T-helper 2 cell treated with Interferon-gamma antibody and Interleukin-4, amounts not matched to agents 5 μg/mL and 100 μg/mL, for 36 hours (primary cell): ENCODE results near the gene COL18A1.

Experiments used
- DNase-seq: peaks from one replicate; pipeline ENCODE4 v3.0.0; 2021; ENCODE audit warnings: low spot score
- H3K27ac Mint-ChIP-seq: one replicate; pipeline ENCODE4 v1.8.0; 2021; ENCODE audit warnings: mild to moderate bottlenecking, mixed read lengths
- H3K27me3 Mint-ChIP-seq: one replicate; pipeline ENCODE4 v1.8.0; 2021; ENCODE audit warnings: low read depth, mixed read lengths
- H3K36me3 Mint-ChIP-seq: one replicate; pipeline ENCODE4 v1.8.0; 2021; ENCODE audit warnings: low read depth, mixed read lengths
- H3K4me1 Mint-ChIP-seq: one replicate; pipeline ENCODE4 v1.8.0; 2021; ENCODE audit warnings: low read depth, mixed read lengths
- H3K4me3 Mint-ChIP-seq: one replicate; pipeline ENCODE4 v1.8.0; 2022; ENCODE audit warnings: mild to moderate bottlenecking, moderate library complexity, mixed read lengths
- H3K9me3 Mint-ChIP-seq: one replicate; pipeline ENCODE4 v1.8.0; 2021; ENCODE audit warnings: mixed read lengths

The COL18A1 gene

DNA sequence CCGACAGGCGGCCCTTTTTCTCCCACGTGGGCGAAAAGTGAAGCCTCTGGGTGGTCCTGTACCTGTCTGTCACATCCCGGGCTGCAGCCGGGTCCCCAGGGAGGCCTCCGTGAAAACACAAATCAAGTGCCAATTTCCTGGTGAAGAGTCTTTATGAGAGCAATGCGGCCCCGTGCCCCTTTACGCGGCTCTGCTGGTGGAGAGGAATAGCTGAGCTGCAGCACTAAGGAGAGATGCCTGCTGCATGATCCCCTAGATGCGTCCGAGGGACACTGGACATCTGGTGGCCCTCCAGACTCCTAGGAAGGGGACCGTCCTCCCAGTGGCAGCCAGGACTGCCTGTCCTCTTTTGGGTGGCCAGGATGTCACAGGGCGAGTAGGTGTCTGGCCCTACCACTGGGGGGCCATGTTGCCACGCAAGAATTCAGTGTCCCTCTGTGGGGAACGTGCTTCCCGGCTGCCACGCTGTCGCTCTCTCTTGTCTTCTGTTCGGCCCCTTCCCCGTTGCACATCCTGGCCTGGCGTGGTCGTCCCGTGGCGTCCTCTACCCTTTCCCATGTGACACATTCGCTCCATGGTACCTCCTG, 38.7 kb downstream of the COL18A1 start:
- no peak overlapping the region for H3K27ac Mint-ChIP-seq
- H3K9me3 Mint-ChIP-seq: peaks cover 3% of the 10 kb centered on the region
- peaks cover 5% of the 10 kb centered on the region for H3K4me1 Mint-ChIP-seq
- no peak overlapping the region for H3K4me3 Mint-ChIP-seq
- H3K36me3 Mint-ChIP-seq: no peaks in the 10 kb centered on the region
- DNase-seq: no peak
- peaks cover 9% of the 10 kb centered on the region for H3K27me3 Mint-ChIP-seq

DNA sequence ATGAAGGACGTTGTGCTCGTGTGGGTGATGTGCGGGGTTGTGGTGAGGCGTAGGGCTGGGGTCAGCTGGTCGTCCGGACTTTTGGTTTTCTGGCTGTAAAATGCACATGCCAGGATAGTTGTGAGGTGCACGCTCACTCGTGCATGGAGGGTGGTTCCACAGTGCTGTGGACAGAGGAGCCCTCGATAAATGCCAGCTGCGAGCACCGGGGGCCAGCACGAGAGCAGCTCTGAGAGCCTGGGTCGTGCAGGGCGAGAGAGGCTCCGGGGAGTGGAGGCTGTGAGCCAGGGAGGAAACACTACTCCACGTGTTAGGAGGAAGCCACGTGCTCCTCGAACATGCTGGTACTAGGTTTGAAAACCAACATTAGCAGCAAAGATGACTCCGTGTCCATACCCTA, 39.4 kb downstream of the COL18A1 start:
- Mint-ChIP-seq H3K9me3 (peaks cover 3% of the 10 kb centered on the region), H3K4me1 (peaks cover 2% of the 10 kb centered on the region), H3K4me3 (no peak overlapping the region), H3K36me3 (no peaks in the 10 kb centered on the region), H3K27ac (no peak overlapping the region), H3K27me3 (peaks cover 9% of the 10 kb centered on the region)
- no peak for DNase-seq

DNA sequence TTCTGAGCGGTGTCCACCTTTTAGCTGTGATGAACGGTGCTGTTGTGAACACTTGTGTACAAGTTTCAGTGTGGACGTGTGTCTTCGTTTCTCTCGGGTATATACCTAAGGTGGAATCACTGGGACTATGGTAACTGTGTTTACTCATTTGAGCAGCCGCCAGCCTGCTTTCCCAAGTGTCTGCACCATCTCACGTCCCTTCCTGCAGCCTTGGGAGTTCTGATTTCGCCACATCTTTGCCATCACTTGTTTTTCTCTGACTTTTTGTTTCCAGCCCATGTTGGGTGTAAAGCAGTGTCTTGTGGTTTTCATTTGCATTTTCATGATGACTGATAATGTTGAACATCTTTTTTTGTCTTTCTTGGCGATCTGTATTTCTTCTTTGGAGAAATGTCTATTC, 40.4 kb downstream of the COL18A1 start:
- no peak overlapping the region for H3K4me3 Mint-ChIP-seq
- H3K36me3 Mint-ChIP-seq: no peaks in the 10 kb centered on the region
- peaks cover 9% of the 10 kb centered on the region for H3K27me3 Mint-ChIP-seq
- peaks cover 3% of the 10 kb centered on the region for H3K9me3 Mint-ChIP-seq
- no peak for DNase-seq
- H3K4me1 Mint-ChIP-seq: peaks cover 2% of the 10 kb centered on the region
- H3K27ac Mint-ChIP-seq: no peak overlapping the region

DNA sequence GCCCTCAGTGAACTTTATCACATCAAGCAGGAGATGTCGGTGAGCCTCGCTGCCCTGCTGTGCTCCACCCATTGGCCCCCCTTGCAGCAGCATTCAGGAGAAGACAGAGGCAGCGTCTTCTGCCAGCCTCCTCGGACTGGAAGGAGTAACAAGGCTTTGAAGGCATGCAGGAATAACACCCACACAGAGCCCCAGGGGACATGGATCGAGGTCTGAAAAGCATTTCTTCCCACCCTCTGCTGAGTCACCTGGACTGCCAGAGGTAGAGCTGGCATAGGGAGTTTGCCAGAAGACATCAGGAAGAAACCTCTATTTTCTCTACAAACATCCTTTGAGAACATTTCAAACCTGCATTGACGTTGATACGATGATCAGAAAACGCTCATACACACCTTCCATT, 42.9 kb downstream of the COL18A1 start:
- no peaks in the 10 kb centered on the region for H3K36me3 Mint-ChIP-seq

DNA sequence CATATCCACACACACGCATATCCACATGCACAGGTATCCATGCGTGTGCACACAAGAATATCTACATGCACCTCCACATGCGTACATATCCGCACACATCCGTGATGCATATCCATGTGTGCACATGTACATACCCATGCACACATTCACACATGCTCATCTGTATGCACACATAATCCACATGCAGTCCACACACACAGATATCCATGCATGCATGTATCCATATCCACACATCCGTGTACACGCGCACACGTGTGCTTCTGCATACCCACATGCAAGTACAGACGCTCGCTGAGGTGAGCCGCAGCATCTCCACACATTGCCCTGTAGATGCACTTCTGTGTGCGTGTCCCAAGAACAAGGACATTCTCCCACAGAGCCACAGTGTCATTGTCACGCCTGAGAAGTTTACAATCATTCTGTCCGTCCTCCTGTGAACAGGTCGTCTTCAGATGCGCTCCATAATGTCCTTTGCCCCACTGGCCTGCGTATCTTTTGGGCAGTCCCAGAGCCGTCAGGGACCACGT, 43.4 kb downstream of the COL18A1 start:
- peaks cover 2% of the 10 kb centered on the region for H3K4me1 Mint-ChIP-seq
- H3K27ac Mint-ChIP-seq: no peak overlapping the region
- peaks cover 9% of the 10 kb centered on the region for H3K27me3 Mint-ChIP-seq
- no peak overlapping the region for H3K4me3 Mint-ChIP-seq
- DNase-seq: no peak
- no peaks in the 10 kb centered on the region for H3K36me3 Mint-ChIP-seq
- H3K9me3 Mint-ChIP-seq: peaks cover 13% of the 10 kb centered on the region

More for the DNA sequence above, 42.9 kb downstream of the COL18A1 start:
- DNase-seq: no peak
- H3K4me3 Mint-ChIP-seq: no peak overlapping the region
- no peak overlapping the region for H3K27ac Mint-ChIP-seq
- peaks cover 9% of the 10 kb centered on the region for H3K27me3 Mint-ChIP-seq
- peaks cover 8% of the 10 kb centered on the region for H3K9me3 Mint-ChIP-seq
- peaks cover 2% of the 10 kb centered on the region for H3K4me1 Mint-ChIP-seq

DNA sequence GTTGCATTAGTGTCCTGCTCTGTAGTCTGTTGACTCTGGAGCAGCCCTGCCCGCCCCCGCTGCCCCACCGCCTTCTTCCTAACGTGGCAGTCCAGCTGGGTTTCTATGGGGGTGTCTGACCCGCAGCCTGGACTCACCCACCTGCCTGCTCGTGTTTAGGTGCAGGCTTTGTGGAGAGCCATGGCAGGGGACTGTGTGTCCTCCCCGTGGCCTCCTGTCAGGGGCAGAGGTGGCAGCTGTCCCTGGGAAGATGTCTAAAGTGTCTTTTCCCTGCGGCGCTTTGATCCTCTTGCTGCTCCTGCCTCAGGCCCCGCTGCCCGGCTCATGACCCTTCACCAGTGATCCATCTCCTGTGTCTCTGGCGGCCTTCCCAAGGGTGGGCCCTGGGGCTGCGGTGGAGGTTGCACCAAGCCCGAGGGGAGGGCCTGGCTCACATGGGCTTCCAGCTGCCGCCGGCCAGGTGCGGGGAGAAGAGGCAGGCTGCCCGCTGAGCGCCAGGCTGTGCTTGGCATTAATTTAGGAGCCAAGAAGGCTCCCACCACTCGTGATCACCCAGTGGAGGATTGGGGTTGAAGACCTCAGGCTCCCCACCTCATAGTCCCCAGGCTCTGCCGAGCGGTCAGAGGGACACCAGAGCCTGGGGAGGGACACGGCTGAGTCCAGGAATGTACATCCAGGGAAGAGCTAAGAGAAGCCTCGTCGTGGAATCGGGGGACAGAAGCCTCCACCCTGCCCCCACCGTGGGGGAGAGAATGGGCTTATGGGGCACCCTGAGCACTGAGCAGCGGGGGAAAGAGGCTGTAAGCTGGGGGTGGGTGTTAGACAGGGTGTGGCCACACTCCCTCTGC, 44.1 kb downstream of the COL18A1 start:
- Mint-ChIP-seq H3K27ac (no peak overlapping the region), H3K36me3 (no peaks in the 10 kb centered on the region), H3K4me1 (peaks cover 2% of the 10 kb centered on the region), H3K9me3 (peaks cover 14% of the 10 kb centered on the region), H3K4me3 (no peak overlapping the region), H3K27me3 (peaks cover 9% of the 10 kb centered on the region)
- no peak for DNase-seq

DNA sequence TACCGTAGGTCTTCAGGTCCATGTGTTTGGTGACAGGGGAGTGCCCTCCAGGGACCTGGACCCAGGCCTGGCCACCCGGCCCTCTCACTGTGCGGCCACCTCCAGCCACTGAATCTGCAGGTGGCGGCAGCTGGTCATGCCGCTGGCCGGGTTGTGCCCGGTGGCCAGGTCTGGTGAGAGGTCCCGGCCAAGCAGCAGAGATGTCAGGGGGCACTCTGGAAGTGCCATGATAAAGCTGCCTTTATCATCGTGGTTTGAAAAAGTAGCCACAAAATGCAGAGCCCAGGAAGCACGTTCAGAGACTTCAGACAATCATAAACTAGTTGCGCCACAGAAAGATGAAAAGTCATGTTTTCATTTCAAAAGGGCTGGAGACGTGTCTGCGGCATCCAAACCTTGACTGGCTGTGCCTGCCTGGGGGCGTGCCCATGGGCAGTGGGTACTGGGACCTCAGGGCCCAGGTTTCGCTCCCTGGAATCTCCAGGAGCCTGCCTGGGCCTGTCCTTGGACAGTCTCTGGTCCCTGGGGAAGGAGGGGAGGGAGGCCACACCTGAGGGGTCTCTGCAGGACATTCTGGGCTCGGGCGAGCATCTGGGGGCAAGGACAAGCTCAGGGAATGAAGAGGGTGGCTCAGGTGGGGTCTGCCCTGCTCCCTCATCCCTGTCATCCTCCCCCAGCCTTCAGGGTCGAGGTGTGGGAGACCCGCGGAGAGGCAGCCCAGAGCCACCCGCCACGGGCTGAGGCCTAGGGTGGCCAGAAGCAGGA, 44.9 kb downstream of the COL18A1 start:
- peaks cover 2% of the 10 kb centered on the region for H3K4me1 Mint-ChIP-seq

DNA sequence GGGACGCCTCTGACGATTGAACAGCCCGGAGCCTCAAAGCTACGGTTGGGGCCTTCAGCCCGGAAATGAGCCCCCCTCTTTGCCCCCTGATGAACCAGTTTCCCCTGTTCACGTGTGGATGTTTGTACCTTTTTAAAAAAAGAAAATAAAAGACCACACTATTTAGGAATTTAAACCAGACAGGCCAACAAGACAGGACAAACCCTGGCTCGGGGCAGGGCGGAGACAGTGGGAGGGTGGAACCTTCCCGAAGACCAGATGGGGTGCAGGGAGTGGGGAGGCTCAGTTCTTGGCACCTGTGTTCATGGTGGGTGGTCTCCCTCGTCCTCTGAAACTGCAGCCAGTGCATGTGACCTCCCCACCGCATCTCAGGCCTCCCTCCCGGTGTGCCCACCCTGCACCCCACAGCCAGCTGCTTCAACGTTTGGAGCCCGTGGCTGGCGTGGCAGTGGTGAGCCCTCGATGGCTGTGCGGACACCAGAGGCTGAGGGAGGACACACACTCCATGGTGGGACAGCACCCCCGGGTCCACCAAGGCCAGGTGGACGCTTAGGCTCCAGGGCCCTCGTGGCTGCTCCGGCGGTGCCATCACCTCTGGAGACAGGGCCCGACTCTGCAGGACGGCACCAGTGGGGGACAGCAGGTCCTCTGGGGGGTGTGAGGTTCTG, 45.6 kb downstream of the COL18A1 start:
- H3K9me3 Mint-ChIP-seq: peaks cover 14% of the 10 kb centered on the region
- no peak overlapping the region for H3K27ac Mint-ChIP-seq
- no peak overlapping the region for H3K4me3 Mint-ChIP-seq
- no peaks in the 10 kb centered on the region for H3K36me3 Mint-ChIP-seq
- peaks cover 2% of the 10 kb centered on the region for H3K4me1 Mint-ChIP-seq
- H3K27me3 Mint-ChIP-seq: peaks cover 7% of the 10 kb centered on the region
- DNase-seq: no peak

More for the DNA sequence above, 44.9 kb downstream of the COL18A1 start:
- H3K27ac Mint-ChIP-seq: no peak overlapping the region
- peaks cover 9% of the 10 kb centered on the region for H3K27me3 Mint-ChIP-seq
- no peak for DNase-seq
- H3K4me3 Mint-ChIP-seq: no peak overlapping the region
- peaks cover 14% of the 10 kb centered on the region for H3K9me3 Mint-ChIP-seq
- H3K36me3 Mint-ChIP-seq: no peaks in the 10 kb centered on the region

DNA sequence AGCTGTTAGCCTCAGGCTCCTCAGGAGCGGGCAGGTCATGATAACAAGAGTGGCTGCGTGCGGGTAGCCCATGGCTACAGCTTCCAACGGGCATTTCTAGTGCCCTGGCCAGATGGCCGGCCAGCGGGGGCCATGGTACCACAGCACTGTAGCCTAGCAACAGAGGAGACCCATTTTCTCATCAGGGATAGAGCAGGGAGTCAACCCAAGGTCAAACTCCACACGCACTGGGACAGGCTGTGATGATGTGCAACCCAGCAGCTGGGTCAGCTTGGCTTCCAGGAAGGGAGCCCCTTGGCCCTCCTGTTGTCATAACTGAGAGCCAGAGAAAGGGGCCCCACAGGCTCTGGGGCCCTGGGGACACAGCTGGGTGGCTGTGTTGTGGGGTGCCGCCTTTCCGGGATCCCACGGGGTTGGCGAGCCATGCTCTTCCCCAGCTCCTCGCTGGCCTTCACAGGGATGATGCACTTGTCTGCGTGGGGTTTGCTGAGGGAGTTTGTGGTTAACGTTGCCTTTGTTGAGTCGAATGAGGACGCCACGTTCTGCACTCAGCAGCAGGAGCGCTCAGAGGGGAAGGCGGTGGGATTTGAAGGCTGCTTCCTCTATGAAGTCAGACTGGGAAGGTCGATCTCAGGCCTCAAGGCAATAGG, 46.3 kb downstream of the COL18A1 start:
- no peak overlapping the region for H3K27ac Mint-ChIP-seq
- H3K9me3 Mint-ChIP-seq: peaks cover 12% of the 10 kb centered on the region
- H3K27me3 Mint-ChIP-seq: peaks cover 3% of the 10 kb centered on the region
- no peak for DNase-seq
- no peak overlapping the region for H3K4me3 Mint-ChIP-seq
- H3K36me3 Mint-ChIP-seq: no peaks in the 10 kb centered on the region
- H3K4me1 Mint-ChIP-seq: no peaks in the 10 kb centered on the region

DNA sequence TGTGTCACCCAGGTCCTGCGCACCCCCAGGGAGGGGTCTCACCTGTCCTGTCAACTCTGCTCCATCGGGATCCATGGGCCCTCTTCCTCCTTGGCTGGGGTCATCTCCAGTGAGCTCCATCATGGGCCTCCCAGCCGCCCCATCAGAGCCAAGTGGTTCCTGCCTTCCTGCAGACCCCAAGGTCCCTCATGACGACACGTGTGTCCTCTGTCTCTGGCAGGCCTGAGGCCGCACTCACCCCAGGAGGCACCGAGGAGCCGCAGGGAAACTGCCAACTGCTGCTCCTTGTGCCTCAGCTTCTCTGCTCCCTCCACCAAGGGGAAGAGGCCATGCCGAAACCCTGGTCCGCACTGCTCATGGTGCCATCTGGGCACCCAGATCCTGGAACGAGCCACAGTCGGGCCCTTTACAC, 46.8 kb downstream of the COL18A1 start:
- H3K27me3 Mint-ChIP-seq: no peaks in the 10 kb centered on the region
- DNase-seq: no peak
- H3K4me3 Mint-ChIP-seq: no peak overlapping the region
- no peaks in the 10 kb centered on the region for H3K4me1 Mint-ChIP-seq
- peaks cover 11% of the 10 kb centered on the region for H3K9me3 Mint-ChIP-seq
- no peaks in the 10 kb centered on the region for H3K36me3 Mint-ChIP-seq
- H3K27ac Mint-ChIP-seq: no peak overlapping the region

DNA sequence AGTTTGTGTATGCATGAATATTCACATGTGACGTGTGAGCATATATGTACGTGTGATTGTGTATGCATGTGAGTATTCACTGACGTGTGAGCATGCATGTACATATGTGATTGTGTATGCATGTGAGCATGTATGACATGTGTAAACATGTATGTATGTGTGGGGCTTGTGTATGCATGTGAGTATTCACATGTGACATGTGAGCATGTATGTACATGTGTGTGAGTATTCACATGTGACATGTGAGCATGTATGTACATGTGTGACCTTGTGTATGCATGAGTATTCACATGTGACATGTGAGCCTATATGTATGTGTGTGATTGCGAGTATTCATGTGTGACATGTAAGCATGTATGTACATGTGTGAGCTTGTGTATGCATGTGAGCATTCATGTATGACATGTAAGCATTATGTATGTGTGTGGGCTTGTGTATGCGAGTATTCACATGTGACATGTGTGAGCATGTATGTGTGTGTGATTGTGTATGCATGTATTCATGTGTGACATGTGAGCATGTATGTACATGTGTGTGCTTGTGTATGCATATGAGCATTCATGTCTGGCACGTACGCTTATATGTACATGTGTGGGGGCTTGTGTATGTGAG, 47.8 kb downstream of the COL18A1 start:
- Mint-ChIP-seq H3K36me3 (no peaks in the 10 kb centered on the region), H3K4me3 (no peak overlapping the region), H3K27me3 (no peaks in the 10 kb centered on the region), H3K9me3 (peaks cover 11% of the 10 kb centered on the region), H3K27ac (no peak overlapping the region), H3K4me1 (no peaks in the 10 kb centered on the region)
- DNase-seq: no peak

DNA sequence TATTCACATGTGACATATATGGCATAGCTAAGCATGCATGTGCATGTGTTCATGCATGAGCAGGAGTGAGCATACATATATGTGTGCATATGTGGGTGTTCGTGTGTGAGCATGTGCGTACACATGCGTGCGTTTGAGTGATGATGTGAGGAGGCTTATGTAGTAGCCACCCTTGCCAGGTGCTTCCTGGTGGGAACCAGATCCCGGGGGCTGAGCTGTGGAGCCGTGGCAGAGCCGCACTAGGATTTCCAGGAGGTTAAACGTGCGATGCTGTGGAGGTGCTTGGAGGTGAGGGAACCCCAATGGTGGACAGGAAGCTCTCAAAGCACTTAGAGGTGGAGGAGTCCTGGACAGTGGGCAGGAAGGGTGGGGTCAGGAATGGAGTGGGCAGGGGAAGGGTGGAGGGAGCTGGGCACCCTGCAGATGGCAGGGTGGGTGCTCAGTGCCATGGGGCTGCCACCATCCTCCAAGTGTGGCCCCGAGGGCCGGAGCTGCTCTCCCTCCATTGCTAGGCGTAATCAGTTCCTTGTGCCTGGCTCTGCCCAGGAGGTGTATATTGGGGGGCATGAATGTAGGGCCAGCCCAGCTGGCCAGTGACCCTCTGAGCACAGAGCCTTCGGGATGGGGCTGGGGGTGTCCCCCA, 48.5 kb downstream of the COL18A1 start:
- no peak overlapping the region for H3K27ac Mint-ChIP-seq

More for the DNA sequence above, 48.5 kb downstream of the COL18A1 start:
- DNase-seq: no peak
- Mint-ChIP-seq H3K4me1 (no peaks in the 10 kb centered on the region), H3K4me3 (no peak overlapping the region), H3K9me3 (peaks cover 11% of the 10 kb centered on the region), H3K36me3 (no peaks in the 10 kb centered on the region), H3K27me3 (no peaks in the 10 kb centered on the region)
